HK-2 (cell line): ENCODE results near the gene FXYD2.
A peak's percentile ranks its signal among the peaks of the same experiment; 100 is the strongest.

Experiments used
- DNase-seq: peaks from one replicate; pipeline ENCODE4 v3.0.0-alpha.2; 2018; ENCODE audit not compliant: unreplicated experiment

FXYD2 gene

GRCh38 chr11:117835576-117835975 lies 11.0 kb upstream of the FXYD2 start:
- DNase-seq: no peak

DNA sequence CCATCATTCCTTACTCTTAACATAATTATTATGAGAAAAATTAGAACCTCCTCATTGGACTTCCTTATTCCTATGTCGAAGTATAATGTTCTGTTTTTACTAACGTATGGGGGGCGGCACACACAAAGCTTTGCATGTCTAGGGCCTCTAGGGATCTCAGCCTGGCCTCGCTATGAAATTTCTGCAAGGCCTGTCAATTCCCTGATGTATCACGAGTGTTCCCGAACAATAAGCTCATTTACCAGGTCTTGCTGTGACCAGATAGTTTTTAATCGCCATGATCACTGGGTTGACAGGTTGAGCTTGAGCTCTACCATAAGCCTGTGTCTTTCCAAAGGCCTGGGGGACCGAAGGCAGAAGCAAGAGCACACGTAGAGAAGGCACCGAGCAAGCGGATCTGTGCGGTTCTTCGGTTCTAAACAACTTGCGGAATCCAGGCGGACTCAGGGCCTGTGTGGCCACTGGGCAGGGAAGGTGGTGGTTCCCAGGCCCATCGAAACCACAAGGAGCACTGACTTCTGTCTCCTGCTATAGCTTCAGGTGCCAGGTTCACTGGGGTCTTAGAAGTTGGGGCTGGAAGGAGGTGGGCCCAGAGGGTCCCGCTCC lies 10.4 kb upstream of the FXYD2 start:
- DNase-seq: no peak

GRCh38 chr11:117834068-117834810 lies 9.7 kb upstream of the FXYD2 start:
- DNase-seq: no peak

- no peak for DNase-seq
These were observed 8.9 kb upstream of the FXYD2 start for GRCh38 chr11:117833401-117833891.

DNA sequence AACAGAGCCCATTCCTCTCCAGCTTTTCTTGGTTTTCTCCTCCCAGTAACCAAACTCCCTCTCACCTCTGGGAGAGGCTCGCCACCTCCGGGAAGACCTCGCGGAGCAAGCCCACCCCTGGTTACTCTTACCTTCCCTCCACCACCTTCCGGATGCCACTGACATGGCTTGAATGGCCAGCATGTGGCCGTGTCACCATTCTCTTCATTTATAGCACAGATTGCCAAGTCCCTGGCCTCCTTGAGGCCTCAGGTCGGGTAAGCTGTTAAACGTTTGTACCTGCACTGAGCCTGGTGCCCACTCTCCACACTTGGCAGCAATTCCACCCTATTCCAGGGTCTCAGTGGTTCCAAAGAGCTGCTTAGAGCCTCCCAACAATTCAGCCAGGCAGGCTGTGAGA lies 8.0 kb upstream of the FXYD2 start:
- DNase-seq: no peak

DNA sequence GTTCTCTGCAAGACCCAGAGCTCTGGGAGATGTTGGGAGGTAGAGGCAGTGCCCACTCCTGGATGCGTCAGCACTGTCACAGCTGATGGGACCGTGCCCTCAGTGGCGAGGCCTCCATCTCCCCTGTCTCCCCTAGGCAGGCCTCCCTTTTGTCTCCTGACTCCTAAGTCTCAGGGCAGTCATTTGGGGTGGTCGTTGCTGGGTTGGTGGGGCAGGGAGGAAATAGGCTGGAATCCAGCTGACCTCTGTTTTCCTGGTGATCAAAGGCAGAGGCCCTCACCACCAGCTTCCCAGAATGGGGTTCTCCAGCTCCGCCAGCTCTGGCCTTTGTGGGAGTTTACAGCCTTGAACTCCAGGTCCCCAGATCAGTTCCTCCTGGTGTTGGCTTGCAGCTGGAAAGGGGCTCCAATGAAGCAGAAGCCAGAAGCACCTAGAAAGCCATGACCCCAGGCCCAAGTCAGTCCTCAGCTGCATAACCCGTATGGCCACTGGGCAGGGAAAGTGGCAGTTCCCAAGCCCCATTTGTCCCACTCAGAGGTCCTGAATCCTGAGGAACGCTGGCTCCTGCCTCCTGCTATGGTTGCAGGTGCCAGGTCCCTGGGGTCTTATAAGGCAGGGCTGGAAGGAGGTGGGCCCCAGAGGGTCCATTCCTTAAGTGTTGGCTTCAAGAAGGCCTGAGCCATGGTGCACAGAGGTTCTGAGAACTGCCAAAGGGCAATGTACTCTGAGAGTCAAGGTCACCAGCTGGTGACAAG lies 7.3 kb upstream of the FXYD2 start:
- no peak for DNase-seq

GRCh38 chr11:117830674-117831351 lies 6.3 kb upstream of the FXYD2 start:
- no peak for DNase-seq

GRCh38 chr11:117830072-117830471 lies 5.5 kb upstream of the FXYD2 start:
- no peak for DNase-seq

DNA sequence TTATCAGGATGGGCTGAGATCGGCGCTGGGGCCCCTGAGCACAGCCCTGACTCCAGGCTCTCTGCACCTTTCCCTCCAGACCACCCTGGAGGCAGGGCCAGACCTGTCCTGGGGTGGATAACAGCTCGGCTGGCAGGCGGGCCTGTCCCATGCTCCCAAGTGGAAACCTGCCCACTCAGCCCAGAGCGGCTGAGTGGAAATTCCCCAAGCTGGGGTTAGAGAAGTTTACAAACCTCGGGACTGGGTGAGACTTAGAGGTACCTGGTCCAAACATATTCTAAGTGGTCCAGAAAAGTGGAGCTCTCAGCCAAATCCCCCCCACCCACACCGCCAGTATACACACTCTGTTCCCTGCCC lies 4.8 kb upstream of the FXYD2 start:
- DNase-seq: no peak

DNA sequence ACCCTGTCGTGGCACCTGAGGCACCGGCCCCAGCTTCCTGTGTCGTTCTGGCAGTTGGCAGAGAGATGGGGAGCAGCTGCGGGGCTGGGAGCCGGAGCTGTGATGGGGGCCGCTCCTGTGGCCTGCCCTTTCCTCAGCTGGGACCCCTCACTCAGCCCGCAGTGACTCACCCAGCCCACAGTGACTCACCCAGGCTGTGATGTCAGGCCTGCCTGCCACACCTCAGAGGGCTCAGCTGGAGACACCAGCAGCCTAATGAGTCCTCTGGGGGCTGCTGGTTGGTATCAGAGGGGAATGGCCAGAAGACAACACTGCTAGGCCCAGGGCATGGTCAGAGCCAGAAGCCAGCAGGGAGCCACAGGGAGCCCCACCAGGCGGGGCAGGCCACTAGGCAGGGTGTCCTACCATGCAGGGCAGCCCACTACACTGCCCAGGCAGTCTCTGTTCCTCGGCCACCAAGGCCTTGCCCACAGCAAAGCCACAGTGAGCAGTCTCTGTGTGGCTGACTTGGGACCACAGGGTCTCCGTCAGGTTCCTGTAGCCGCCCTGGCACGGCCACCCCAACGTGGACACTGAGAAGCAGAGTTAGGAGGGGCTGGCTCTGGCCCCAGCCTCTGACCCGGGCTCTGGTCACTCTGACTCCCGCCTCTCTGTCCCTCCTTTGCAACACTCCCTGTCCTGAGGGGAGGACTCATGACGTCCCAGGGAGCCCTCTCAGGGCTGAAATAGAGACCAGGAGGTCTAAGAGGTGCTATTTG lies 4.2 kb upstream of the FXYD2 start:
- peak; percentile 61 for DNase-seq

- DNase-seq: no peak
These were observed 3.3 kb upstream of the FXYD2 start for GRCh38 chr11:117827521-117828511.

- DNase-seq: peak; percentile 24
These were observed 2.3 kb upstream of the FXYD2 start for GRCh38 chr11:117826832-117827231.

GRCh38 chr11:117826190-117826570 lies 1.6 kb upstream of the FXYD2 start:
- DNase-seq: no peak

- no peak for DNase-seq
These were observed 1.1 kb upstream of the FXYD2 start for GRCh38 chr11:117825538-117826189.

DNA sequence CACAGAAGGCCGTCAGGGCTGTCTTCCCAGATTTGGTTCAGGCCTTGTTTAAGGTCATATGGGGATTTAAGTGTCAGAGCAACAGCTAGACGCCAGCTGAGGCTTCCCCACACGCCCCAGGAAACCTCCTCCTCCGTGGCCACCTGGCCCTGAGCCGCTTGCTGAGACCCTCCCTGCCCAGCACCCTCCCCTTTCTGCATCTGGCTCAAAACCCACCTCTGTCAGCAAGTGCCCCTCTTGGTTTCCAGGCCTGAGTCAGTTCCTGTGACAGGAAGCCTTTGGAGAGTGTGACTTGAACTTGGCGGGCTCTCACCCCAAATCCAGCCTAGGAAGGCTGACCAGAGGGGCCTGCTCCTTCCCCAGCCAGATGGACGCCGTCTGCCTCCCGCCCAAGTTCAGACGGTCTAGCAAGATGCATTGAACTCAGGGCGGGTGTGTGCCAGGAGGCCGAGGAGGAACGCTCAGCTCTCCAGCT lies 561 bp downstream of the FXYD2 start:
- DNase-seq: peak; percentile 12

GRCh38 chr11:117823294-117823945 lies 1.1 kb downstream of the FXYD2 start:
- DNase-seq: peak; percentile 25

GRCh38 chr11:117822074-117823033 lies 2.2 kb downstream of the FXYD2 start:
- peak; percentile 55 for DNase-seq

GRCh38 chr11:117821431-117821830 lies 3.1 kb downstream of the FXYD2 start:
- DNase-seq: no peak
